ENCODE data around the gene SLC17A7. TPM values are rescaled to one million over a fixed set of nuclear protein-coding genes. Genes with fewer than 3 reads are reported as not detected.

The SLC17A7 gene
- total and polyA plus RNA-seq, 2 of the 8 experiments (the other 6 are each of a cell fraction or from before 2014, with no cell fraction given) = 2.7 to 3.0 TPM

GRCh38 chr19:49427339-49427738 is 14.0 kb downstream of the SLC17A7 start:
- Histone ChIP-seq H3K23ac (ENCODE audit: insufficient read length) (no peak overlapping the region), H2AFZ (ENCODE audit: low read length) (no peak overlapping the region), H2BK15ac (ENCODE audit: low read length) (no peak overlapping the region), H3K4me1 (replicated peaks in 1 of 4; ENCODE audit: control insufficient read depth in 3 of 4, insufficient read depth in 4 of 4, low read length in 3 of 4) (peaks cover 4 to 44% (median 27%) of the 10 kb centered on the region in 4 experiments), H4K20me1 (replicated peaks in 1 of 2; ENCODE audit: control insufficient read depth in 1 of 2, insufficient read depth in 2 of 2, low read length in 2 of 2) (no peaks in the 10 kb centered on the region), H3K14ac (ENCODE audit: insufficient read length) (no peak overlapping the region), H2AK5ac (ENCODE audit: low read depth, low read length) (no peak overlapping the region), H2BK5ac (ENCODE audit: low read depth, low read length) (no peak overlapping the region), H3K27me3 (replicated peaks in 1 of 4; ENCODE audit: control insufficient read depth in 3 of 4, extremely low read depth in 1 of 4, insufficient read depth in 3 of 4, low read length in 3 of 4) (peaks cover 16 to 55% (median 51%) of the 10 kb centered on the region in 4 experiments), H3K23me2 (ENCODE audit: low read depth, low read length) (peaks cover 21% of the 10 kb centered on the region), H4K8ac (ENCODE audit: extremely low read depth, insufficient read depth, low read length) (no peak overlapping the region), H3K9me3 (ENCODE audit: insufficient read depth in 2 of 2, low read depth in 1 of 2, low read length in 1 of 2) (peaks cover 0 to 2% of the 10 kb centered on the region in 2 experiments; a peak in 1 of 4 replicates), H3K9ac (replicated peaks in 1 of 4; ENCODE audit: extremely low read depth in 1 of 4, low read depth in 3 of 4, low read length in 3 of 4) (no peak overlapping the region), H2BK120ac (replicated peaks; ENCODE audit: low read depth, low read length) (no peak overlapping the region), H3K4ac (replicated peaks; ENCODE audit: insufficient read length, low read depth, low read length) (no peak overlapping the region), H3K4me3 (ENCODE audit: extremely low read depth in 1 of 4, insufficient read depth in 2 of 4, low read depth in 3 of 4, low read length in 4 of 4) (peak overlapping the region in 1 of 4 experiments; percentile 71; a peak in 2 of 8 replicates), H3K79me1 (ENCODE audit: low read depth, low read length) (no peaks in the 10 kb centered on the region), H2BK12ac (ENCODE audit: low read depth, low read length) (peak overlapping the region; percentile 39; the same call in 1 of the 2 replicates), H3K36me3 (ENCODE audit: control insufficient read depth in 2 of 4, insufficient read depth in 4 of 4, low read length in 3 of 4) (no peaks in the 10 kb centered on the region), H2BK20ac (ENCODE audit: low read length) (0 out of 2 replicates have a peak overlapping the region, but pooled peaks have one; percentile 61), H3K79me2 (ENCODE audit: control insufficient read depth in 1 of 2, insufficient read depth in 2 of 2, low read length in 2 of 2) (no peaks in the 10 kb centered on the region), H3K27ac (ENCODE audit: low read depth, low read length) (no peak overlapping the region), H4K5ac (ENCODE audit: insufficient read length, low read depth, low read length) (no peak overlapping the region), H3K4me2 (ENCODE audit: insufficient read depth in 1 of 2, low read depth in 2 of 2, low read length in 2 of 2) (peak overlapping the region in 1 of 2 experiments; percentile 97; a peak in 2 of 4 replicates), H4K91ac (replicated peaks; ENCODE audit: insufficient read length, low read length) (peak overlapping the region; percentile 35), H3K18ac (ENCODE audit: extremely low read depth, low read length) (no peak overlapping the region), H3K56ac (replicated peaks; ENCODE audit: insufficient read length, low read depth, low read length) (no peak overlapping the region)
- CTCF ChIA-PET (ENCODE audit: partially characterized antibody) = interaction anchor here (1.0 to 5.2 kb wide), 8 partner anchors 9 to 126 kb away, joined by 3 to 49 read pairs (median 5); partner anchors contain the start of gene SLC17A7
- POLR2A ChIA-PET (ENCODE audit: partially characterized antibody) = interaction anchor here (0.8 to 5.0 kb wide), 8 partner anchors 8 to 65 kb away, joined by 3 to 21 read pairs (median 4); partner anchors contain the start of gene TEAD2
- FAIRE-seq (no peak), DNase-seq (ENCODE audit: low read depth in 1 of 2, low spot score in 2 of 2) (no peak)
- 70% methylated on average over 8 of the region's 12 CpGs; no CpG with 5 or more reads in 1 of the 2 experiments for WGBS, 2 experiments (ENCODE audit: extremely low coverage in 1 of 2, insufficient coverage in 1 of 2, insufficient read length in 1 of 2, insufficient replicate concordance in 2 of 2, low coverage in 1 of 2, low lambda C conversion rate in 2 of 2, missing lambda C conversion rate in 1 of 2)
- TF ChIP-seq RXRA (IDR thresholded peaks at IDR 0.05; ENCODE audit: insufficient read depth, low read depth, low read length) = no peak
